Loucy (cell line): ENCODE results near the gene DAGLA.

Experiments used
- EZH2phosphoT487 ChIP-seq: fragments of 200-600 bp; IDR thresholded peaks from 2 replicates; pipeline ENCODE4 v1.6.1; 2018; ENCODE audit warnings: antibody characterized with exemption, mild to moderate bottlenecking, moderate library complexity, borderline replicate concordance
- TF ChIP-seq, protein P1 (sequence below): fragments of 200-600 bp; sonication (generic); conservative IDR thresholded peaks from 2 replicates; pipeline ENCODE4 v1.5.1; 2014; ENCODE audit warnings: mild to moderate bottlenecking, antibody characterized with exemption, low read length

DNA sequence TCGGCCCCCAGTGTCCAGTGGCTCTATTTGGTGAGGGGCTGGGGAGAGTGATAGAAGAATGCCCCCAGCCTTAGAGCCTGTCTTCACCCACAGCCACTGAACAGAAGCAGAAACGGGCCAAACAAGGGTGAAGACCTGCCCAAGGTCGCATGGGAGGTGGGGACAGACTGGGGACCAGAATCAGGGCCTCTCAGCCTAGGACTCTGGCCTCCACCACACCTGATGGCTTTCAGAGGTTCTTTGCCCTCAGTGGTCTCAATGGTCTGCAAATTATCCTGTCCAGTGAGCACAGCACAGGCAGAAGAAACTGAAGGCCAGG, 67.7 kb downstream of the DAGLA start:
- TF ChIP-seq, protein P1, sequence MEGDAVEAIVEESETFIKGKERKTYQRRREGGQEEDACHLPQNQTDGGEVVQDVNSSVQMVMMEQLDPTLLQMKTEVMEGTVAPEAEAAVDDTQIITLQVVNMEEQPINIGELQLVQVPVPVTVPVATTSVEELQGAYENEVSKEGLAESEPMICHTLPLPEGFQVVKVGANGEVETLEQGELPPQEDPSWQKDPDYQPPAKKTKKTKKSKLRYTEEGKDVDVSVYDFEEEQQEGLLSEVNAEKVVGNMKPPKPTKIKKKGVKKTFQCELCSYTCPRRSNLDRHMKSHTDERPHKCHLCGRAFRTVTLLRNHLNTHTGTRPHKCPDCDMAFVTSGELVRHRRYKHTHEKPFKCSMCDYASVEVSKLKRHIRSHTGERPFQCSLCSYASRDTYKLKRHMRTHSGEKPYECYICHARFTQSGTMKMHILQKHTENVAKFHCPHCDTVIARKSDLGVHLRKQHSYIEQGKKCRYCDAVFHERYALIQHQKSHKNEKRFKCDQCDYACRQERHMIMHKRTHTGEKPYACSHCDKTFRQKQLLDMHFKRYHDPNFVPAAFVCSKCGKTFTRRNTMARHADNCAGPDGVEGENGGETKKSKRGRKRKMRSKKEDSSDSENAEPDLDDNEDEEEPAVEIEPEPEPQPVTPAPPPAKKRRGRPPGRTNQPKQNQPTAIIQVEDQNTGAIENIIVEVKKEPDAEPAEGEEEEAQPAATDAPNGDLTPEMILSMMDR = 0 out of 2 replicates have a peak, but pooled peaks have one; percentile 28
- no peak for TF ChIP-seq EZH2phosphoT487
